SK-N-MC (cell line): ENCODE data around the gene ITGA2B.

Experiments
- EZH2 ChIP-seq: fragments of 200-600 bp; sonication (generic); IDR thresholded peaks from one replicate; pipeline ENCODE4 v1.6.1; 2017; ENCODE audit warnings: antibody characterized with exemption
- POLR2AphosphoS5 ChIP-seq: IDR thresholded peaks from 2 replicates; pipeline ENCODE4 v1.6.1; 2012; ENCODE audit warnings: mild to moderate bottlenecking, low read depth, low read length, borderline replicate concordance

DNA sequence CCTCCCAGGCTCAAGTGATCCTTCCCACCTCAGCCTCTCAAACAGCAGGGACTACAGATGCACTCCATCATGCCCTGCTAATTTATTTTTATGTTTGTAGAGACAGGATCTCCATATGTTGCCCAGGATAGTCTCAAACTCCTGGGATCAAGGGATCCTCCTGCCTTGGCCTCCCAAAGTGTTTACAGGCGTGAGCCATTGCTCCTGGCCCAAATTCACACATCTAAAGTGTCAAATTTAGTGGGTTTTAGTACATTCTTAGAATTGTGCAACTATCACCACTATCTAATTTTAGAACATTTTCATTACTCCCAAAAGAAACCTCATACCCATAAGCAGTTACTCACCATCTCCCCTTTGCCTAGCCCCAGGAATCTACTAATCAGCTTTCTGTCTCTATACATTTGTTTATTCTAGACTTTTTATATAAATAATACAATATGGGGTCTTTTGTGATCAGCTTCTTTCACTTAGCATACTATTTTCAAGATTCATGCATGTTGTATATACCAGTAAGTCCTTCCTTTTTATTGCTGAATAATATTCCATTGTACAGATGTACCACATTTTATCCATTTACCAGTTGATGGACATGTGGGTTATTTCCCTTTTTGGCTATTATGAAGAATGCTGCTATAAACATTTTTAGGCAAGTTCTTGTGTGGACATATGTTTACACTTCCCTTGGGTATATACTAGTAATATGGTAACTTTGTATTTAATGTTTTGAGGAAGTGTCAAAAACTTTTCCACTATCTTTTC lies 25.1 kb upstream of the ITGA2B start:
- TF ChIP-seq POLR2AphosphoS5, result no peak
- TF ChIP-seq EZH2, result no peak
